Thyroid gland (tissue), 4 donors: ENCODE measurements around the gene HSD17B1.

Experiments
- CTCF ChIP-seq, 6 experiments: fragments of 200-600 bp in 3 of 6; fragments of 450-650 bp in 3 of 6; sonication (generic) in 3 of 6; IDR thresholded peaks; one replicate each; pipeline ENCODE4 v1.5.1; 2016 to 2019; ENCODE audit warnings: antibody characterized with exemption in 6 of 6, mild to moderate bottlenecking in 2 of 6, inconsistent platforms in 1 of 6, moderate library complexity in 1 of 6
- POLR2A ChIP-seq, 2 donors: fragments of 450-650 bp; IDR thresholded peaks; one replicate each; pipeline ENCODE4 v1.6.1; 2017; ENCODE audit warnings: antibody characterized with exemption in 2 of 2, mild to moderate bottlenecking in 2 of 2, moderate library complexity in 1 of 2

- TF ChIP-seq POLR2A (IDR thresholded peaks at IDR 0.05), result no peak
- no peak for TF ChIP-seq CTCF (IDR thresholded peaks at IDR 0.05)
Observed at GRCh38 chr17:42541041-42541833, 11.5 kb upstream of the HSD17B1 start.
